SIG-M5 (cell line): ENCODE measurements around the gene JAGN1.
"Not testable (repeated sequence)": the region's sequence is repeated elsewhere in the genome, so short reads cannot be mapped to it uniquely, and the experiment has no call there.

ENCODE experiments used
- DNase-seq: peaks from one replicate; lab custom pipeline; 2025; lab: John Stamatoyannopoulos, UW

JAGN1 gene

GRCh38 chr3:9918261-9919038 is 28.0 kb downstream of the JAGN1 start:
- DNase-seq: no peak

DNA sequence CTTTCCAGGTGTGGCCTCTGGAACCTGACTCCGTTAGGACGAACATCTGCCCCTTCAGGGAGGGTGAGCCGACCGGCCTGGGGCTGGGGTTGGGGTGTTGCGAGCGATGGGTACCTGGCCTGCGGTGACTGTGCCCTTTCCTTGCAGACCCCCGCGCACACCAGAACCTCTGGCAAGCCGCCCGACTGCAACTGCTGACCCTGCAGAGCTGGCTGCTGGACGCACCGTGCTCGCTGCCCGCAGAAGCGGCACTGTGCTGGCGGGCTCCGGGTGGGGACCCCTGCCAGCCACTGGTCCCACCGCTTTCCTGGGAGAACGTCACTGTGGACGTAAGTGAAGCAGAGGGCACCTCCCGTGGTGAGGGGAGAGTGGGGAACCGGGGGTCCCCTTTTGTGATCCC is 37.7 kb downstream of the JAGN1 start:
- no peak for DNase-seq

DNA sequence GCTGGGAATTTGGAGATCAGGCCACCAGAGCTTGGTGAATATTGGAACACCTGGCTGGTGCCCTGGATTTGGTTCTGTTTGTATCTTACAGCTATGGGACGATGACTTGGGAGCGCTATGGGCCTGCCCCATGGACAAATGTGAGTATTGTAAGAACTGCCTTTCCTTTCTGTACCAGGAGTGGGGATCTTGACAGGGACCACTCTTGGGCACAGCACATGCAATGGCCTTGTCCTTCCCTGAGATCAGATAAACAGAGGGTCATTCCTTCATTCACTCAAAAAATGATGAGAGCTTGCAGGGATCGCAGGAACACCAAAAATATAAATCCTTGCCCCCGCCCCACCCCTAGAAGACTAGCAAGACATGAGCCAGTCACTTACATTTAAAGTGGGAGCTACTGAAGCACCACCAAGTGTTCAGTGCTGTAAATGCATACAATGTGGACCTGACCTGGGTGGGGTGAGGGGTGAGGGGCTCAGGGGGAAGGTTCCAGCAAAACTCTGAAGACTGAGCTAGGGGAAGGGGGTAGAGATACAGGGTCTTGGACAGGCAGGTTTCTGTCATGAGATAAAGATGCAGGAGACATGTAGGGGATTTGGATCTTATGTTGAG is 40.5 kb downstream of the JAGN1 start:
- DNase-seq: no peak

GRCh38 chr3:9932535-9932842 is 42.1 kb downstream of the JAGN1 start:
- DNase-seq: no peak

DNA sequence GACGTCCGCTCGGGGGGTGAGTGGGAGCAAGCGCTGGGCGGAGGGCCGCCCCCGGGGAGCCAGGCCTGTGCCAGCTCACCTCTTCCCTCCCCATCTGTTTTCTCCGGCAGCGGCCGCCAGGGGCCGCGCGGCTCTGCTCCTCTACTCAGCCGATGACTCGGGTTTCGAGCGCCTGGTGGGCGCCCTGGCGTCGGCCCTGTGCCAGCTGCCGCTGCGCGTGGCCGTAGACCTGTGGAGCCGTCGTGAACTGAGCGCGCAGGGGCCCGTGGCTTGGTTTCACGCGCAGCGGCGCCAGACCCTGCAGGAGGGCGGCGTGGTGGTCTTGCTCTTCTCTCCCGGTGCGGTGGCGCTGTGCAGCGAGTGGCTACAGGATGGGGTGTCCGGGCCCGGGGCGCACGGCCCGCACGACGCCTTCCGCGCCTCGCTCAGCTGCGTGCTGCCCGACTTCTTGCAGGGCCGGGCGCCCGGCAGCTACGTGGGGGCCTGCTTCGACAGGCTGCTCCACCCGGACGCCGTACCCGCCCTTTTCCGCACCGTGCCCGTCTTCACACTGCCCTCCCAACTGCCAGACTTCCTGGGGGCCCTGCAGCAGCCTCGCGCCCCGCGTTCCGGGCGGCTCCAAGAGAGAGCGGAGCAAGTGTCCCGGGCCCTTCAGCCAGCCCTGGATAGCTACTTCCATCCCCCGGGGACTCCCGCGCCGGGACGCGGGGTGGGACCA is 42.6 kb downstream of the JAGN1 start:
- no peak for DNase-seq

DNA sequence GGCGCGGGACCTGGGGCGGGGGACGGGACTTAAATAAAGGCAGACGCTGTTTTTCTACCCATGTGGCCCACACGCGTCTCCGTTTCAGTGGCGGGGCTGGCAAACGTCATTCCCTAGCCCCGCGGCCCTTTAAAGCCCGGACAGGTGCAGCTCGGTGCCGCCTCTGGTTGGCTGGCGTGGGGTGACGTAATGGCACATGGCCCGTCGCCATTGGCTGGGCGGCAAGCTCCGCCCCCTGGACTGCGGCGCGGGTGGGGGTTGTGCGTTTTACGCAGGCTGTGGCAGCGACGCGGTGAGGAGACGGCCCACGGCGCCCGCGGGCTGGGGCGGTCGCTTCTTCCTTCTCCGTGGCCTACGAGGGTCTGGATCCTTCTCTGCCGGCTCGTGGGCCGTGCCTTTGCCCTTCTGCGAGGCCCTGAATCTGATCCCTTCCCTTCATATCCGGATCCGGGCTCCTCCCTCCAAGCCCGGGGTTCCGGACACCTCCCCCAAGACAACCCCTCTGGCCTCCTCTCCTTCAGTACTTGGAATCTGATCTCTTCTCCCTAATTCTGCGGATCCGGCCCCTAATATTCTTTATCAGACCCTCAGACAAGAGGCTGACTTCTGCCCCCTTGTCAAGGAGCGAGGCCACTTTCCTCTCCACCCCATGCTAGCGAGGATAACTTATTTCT is 43.3 kb downstream of the JAGN1 start, which contains the start of gene CRELD1:
TSS of gene CRELD1 (plus strand) at position 274 of the 674 bp plus-strand sequence. CDS start 605 bp downstream, outside the sequence.
- peak; percentile 91 for DNase-seq

- DNase-seq: no peak
Measured at GRCh38 chr3:9934235-9934621, 43.8 kb downstream of the JAGN1 start.

- no peak for DNase-seq
Measured at GRCh38 chr3:9934993-9935392, 44.6 kb downstream of the JAGN1 start.

- DNase-seq: no peak
Measured at GRCh38 chr3:9935966-9936510, 45.6 kb downstream of the JAGN1 start.

DNA sequence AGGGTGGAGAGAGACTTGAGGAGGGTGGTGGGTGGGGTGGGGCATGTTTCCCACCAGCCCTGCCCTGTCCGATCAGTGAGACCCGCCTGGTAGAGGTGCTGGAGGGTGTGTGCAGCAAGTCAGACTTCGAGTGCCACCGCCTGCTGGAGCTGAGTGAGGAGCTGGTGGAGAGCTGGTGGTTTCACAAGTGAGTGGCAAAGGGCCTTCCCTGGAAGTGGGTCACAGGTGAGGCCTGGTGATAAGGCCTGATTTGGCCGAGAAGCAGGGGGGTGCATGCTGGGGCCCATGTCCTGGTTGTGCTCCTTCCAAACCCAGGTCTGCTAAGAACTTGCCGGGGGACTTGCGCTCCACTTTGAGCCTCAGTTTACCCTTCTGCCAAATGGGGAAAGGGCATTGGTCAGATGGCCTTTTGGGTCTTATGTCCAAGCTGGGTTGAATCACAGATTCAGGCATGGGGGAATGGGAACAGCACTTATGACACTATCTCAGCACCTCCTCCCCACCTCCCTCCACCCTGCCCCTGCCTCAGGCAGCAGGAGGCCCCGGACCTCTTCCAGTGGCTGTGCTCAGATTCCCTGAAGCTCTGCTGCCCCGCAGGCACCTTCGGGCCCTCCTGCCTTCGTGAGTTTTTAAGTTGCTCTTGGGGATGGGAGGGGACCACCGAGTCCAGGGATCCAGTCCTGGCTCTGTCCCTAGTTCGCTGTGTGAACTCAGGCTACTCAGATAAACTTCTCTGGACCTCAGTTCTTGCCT is 47.3 kb downstream of the JAGN1 start:
- no peak for DNase-seq

DNA sequence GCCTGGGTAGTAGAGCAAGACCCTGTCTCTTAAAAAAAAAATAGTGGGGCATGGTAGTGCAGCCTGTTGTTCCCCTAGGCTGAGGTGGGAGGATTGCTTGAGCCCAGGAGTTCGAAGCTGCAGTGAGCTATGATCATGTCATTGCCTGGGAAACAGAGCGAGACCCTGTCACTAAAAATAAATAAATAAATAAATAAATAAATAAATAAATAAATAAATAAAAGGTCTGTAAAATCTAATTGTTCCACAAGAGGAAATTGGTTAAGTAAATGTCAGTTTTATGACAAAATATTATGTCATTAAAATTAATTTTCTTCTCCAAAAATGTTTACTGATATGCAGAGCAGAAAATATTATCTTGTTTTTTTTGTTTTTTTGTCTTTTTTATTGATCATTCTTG is 48.6 kb downstream of the JAGN1 start:
- no peak for DNase-seq

DNA sequence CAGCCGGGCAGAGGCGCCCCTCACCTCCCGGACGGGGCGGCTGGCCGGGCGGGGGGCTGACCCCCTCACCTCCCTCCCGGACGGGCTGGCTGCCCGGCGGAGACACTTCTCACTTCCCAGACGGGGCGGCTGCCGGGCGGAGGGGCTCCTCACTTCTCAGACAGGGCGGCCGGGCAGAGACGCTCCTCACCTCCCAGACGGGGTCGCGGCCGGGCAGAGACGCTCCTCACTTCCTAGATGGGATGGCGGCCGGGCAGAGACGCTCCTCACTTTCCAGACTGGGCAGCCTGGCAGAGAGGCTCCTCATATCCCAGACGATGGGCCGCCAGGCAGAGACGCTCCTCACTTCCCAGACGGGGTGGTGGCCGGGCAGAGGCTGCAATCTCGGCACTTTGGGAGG is 49.5 kb downstream of the JAGN1 start:
- DNase-seq: not testable (repeated sequence)

DNA sequence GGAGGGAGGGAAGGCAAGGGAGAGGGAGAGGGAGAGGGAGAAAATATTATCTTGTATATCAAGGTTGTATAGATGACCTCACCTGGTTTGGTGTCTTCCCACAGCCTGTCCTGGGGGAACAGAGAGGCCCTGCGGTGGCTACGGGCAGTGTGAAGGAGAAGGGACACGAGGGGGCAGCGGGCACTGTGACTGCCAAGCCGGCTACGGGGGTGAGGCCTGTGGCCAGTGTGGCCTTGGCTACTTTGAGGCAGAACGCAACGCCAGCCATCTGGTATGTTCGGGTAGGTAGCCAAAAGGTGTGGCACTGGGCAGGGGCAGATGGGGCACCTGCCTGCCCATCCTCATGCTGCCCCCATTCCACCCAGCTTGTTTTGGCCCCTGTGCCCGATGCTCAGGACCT is 50.3 kb downstream of the JAGN1 start:
- no peak for DNase-seq

DNA sequence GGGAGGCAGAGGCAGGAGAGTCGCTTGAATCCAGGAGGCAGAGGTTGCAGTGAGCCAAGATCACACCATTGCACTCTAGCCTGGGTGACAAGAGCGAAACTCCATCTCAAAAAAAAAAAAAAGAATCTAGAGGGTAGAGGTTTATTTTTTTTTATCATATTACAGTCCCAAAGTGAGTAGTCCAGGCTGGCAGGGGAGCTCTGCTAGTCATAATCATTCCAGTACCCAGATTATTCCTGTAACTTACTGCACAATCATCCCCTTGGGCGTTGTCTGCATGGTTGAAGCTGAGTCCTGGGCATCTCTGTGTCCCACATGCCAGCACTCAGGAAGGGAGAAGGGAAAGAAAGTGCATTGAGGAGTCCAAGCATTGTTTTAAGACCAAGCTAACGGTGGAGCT is 51.8 kb downstream of the JAGN1 start:
- DNase-seq: no peak

- no peak for DNase-seq
Measured at GRCh38 chr3:9942934-9943690, 52.7 kb downstream of the JAGN1 start.
